HCT116 (cell line): ENCODE results near the gene FGF21. TPM values are rescaled to one million over a fixed set of nuclear protein-coding genes. Genes with fewer than 3 reads are reported as not detected.

ENCODE experiments used
- ATAC-seq: fragments of 200-7000 bp; cut with Tn5 transposase; 2 replicates; pipeline ENCODE4 v1.9.1; 2020; ENCODE audit warnings: mild to moderate bottlenecking, moderate library complexity
- BruUV-seq: library from RNA; stranded (reverse); fragments of 400-500 nt; replicated peaks from 2 replicates; lab custom pipeline; 2021; lab: Mats Ljungman, UMichigan
- CTCF ChIA-PET: fragments of 300-600 bp; sonication (Branson Sonifier 250); formaldehyde crosslinking; loops from one replicate; lab custom pipeline; 2021; ENCODE audit warnings: antibody characterized with exemption; lab: Charles Lee
- POLR2A ChIA-PET: fragments of 300-600, 350-600 bp; sonication (Branson Sonifier 250); formaldehyde crosslinking; loops from one replicate; lab custom pipeline; 2021; ENCODE audit warnings: antibody characterized with exemption; lab: Charles Lee
- RAD21 ChIA-PET, 2 experiments: fragments of 300-600 bp; sonication (Branson Sonifier 250); formaldehyde crosslinking; loops; one replicate each; lab custom pipeline; 2023; ENCODE audit warnings: low total read pairs in 2 of 2; ENCODE audit not compliant: uncharacterized antibody in 2 of 2, unreplicated experiment in 2 of 2, low non-redundant PET in 1 of 2; lab: Charles Lee
- DNase-seq: peaks from one replicate; pipeline ENCODE4 v3.0.0-alpha.2; 2010; ENCODE audit warnings: low read depth, low spot score
- H2AFZ ChIP-seq: fragments of 200-600 bp; shearing (Covaris generic), sonication (generic); 2 replicates; pipeline ENCODE4 v1.6.1; 2017; ENCODE audit warnings: low read depth, mixed run types, mixed read lengths, antibody characterized with exemption, low read length; ENCODE audit not compliant: poor library complexity, severe bottlenecking
- H3K27ac ChIP-seq: 2 replicates; pipeline ENCODE4 v1.5.1; 2012; ENCODE audit warnings: low read depth, low read length
- H3K27me3 ChIP-seq: fragments of 200-600 bp; sonication (generic); 2 replicates; pipeline ENCODE4 v1.6.1; 2016; ENCODE audit warnings: mixed run types, low read length, mixed read lengths; ENCODE audit not compliant: insufficient read depth
- H3K36me3 ChIP-seq, 2 experiments: fragments of 200-500 bp in 1 of 2; fragments of 200-600 bp in 1 of 2; sonication (Bioruptor generic) in 1 of 2; sonication (generic) in 1 of 2; 2 replicates each; pipeline versions ENCODE4 v1.5.1 to v1.6.1; 2014 to 2016; ENCODE audit warnings: low read length in 2 of 2, inconsistent platforms in 1 of 2, mixed read lengths in 1 of 2, mixed run types in 1 of 2; ENCODE audit not compliant: insufficient read depth in 2 of 2, control insufficient read depth in 1 of 2
- H3K4me1 ChIP-seq, 2 experiments: fragments of 200-600 bp in 1 of 2; sonication (generic) in 1 of 2; 2 replicates each; pipeline versions ENCODE4 v1.5.1 to v1.6.1; 2012 to 2017; ENCODE audit warnings: low read length in 2 of 2, inconsistent platforms in 1 of 2, mild to moderate bottlenecking in 1 of 2, mixed read lengths in 1 of 2, mixed run types in 1 of 2, moderate library complexity in 1 of 2; ENCODE audit not compliant: insufficient read depth in 2 of 2, control insufficient read depth in 1 of 2
- H3K4me2 ChIP-seq: fragments of 200-600 bp; sonication (generic); 2 replicates; pipeline ENCODE4 v1.6.1; 2017; ENCODE audit warnings: mixed run types, low read length, mixed read lengths
- H3K4me3 ChIP-seq, 2 experiments: fragments of 200-600 bp in 1 of 2; sonication (generic) in 1 of 2; replicated peaks in 1 of 2; 2 replicates each; pipeline ENCODE4 v1.5.1; 2011 to 2016; ENCODE audit warnings: low read length in 2 of 2, control low read depth in 1 of 2, low read depth in 1 of 2, mild to moderate bottlenecking in 1 of 2, mixed read lengths in 1 of 2, mixed run types in 1 of 2
- H3K79me2 ChIP-seq: fragments of 200-600 bp; sonication (generic); 2 replicates; pipeline ENCODE4 v1.6.1; 2017; ENCODE audit warnings: mild to moderate bottlenecking, mixed run types, low read length, moderate library complexity, mixed read lengths; ENCODE audit not compliant: insufficient read depth
- H3K9ac ChIP-seq: fragments of 200-600 bp; sonication (generic); 2 replicates; pipeline ENCODE4 v1.6.1; 2016; ENCODE audit warnings: low read length, mixed read lengths
- H3K9me2 ChIP-seq: fragments of 200-600 bp; sonication (generic), shearing (Covaris generic); 2 replicates; pipeline ENCODE4 v1.6.1; 2017; ENCODE audit warnings: mixed run types, mild to moderate bottlenecking, moderate library complexity; ENCODE audit not compliant: insufficient read depth
- H3K9me3 ChIP-seq, 2 experiments: fragments of 200-500 bp in 1 of 2; fragments of 200-600 bp in 1 of 2; sonication (Bioruptor generic) in 1 of 2; sonication (generic) in 1 of 2; 2 replicates each; pipeline ENCODE4 v1.6.1; 2014 to 2017; ENCODE audit warnings: low read length in 2 of 2, mixed read lengths in 2 of 2, inconsistent platforms in 1 of 2, low read depth in 1 of 2, mild to moderate bottlenecking in 1 of 2, mixed run types in 1 of 2, moderate library complexity in 1 of 2; ENCODE audit not compliant: control insufficient read depth in 1 of 2, insufficient read depth in 1 of 2
- H4K20me1 ChIP-seq: fragments of 200-600 bp; sonication (generic), shearing (Covaris generic); 2 replicates; pipeline ENCODE4 v1.6.1; 2017; ENCODE audit warnings: mixed run types, mild to moderate bottlenecking, moderate library complexity; ENCODE audit not compliant: insufficient read depth
- CBX3 ChIP-seq: IDR thresholded peaks from 2 replicates; pipeline ENCODE4 v1.6.1; 2012; ENCODE audit warnings: low read depth
- CEBPB ChIP-seq: IDR thresholded peaks from 2 replicates; pipeline ENCODE4 v1.6.1; 2012; ENCODE audit warnings: low read depth
- ELF1 ChIP-seq: IDR thresholded peaks from 2 replicates; pipeline ENCODE4 v1.6.1; 2012; ENCODE audit warnings: low read depth, borderline replicate concordance
- EZH2 ChIP-seq: fragments of 200-600 bp; sonication (generic); IDR thresholded peaks from 2 replicates; pipeline ENCODE4 v1.6.1; 2017; ENCODE audit warnings: antibody characterized with exemption, mixed run types
- EZH2phosphoT487 ChIP-seq: fragments of 200-600 bp; IDR thresholded peaks from 2 replicates; pipeline ENCODE4 v1.6.1; 2018; ENCODE audit warnings: antibody characterized with exemption, borderline replicate concordance
- FOSL1 ChIP-seq: IDR thresholded peaks from 2 replicates; pipeline ENCODE4 v1.6.1; 2012; ENCODE audit warnings: low read depth
- JUND ChIP-seq: IDR thresholded peaks from 2 replicates; pipeline ENCODE4 v1.6.1; 2012
- MAX ChIP-seq: IDR thresholded peaks from 2 replicates; pipeline ENCODE4 v1.6.1; 2012
- RAD21 ChIP-seq: IDR thresholded peaks from 2 replicates; pipeline ENCODE4 v1.6.1; 2012; ENCODE audit warnings: low read depth, mild to moderate bottlenecking
- REST ChIP-seq: IDR thresholded peaks from 2 replicates; pipeline ENCODE4 v1.6.1; 2012; ENCODE audit warnings: low read depth
- SIN3A ChIP-seq: IDR thresholded peaks from 2 replicates; pipeline ENCODE4 v1.6.1; 2012; ENCODE audit warnings: low read depth
- SP1 ChIP-seq: IDR thresholded peaks from 2 replicates; pipeline ENCODE4 v1.6.1; 2012; ENCODE audit warnings: low read depth
- SRF ChIP-seq: IDR thresholded peaks from 2 replicates; pipeline ENCODE4 v1.6.1; 2012; ENCODE audit warnings: low read depth
- YY1 ChIP-seq: IDR thresholded peaks from 2 replicates; pipeline ENCODE4 v1.6.1; 2011; ENCODE audit warnings: low read length, low read depth, moderate library complexity, mild to moderate bottlenecking; ENCODE audit not compliant: insufficient replicate concordance; ENCODE audit errors: extremely low read depth
- ZBTB33 ChIP-seq: IDR thresholded peaks from 2 replicates; pipeline ENCODE4 v1.6.1; 2011; ENCODE audit warnings: mild to moderate bottlenecking, low read length, moderate library complexity; ENCODE audit not compliant: insufficient replicate concordance; ENCODE audit errors: extremely low read depth
- ZFX ChIP-seq: fragments of 450-650 bp; IDR thresholded peaks from 2 replicates; pipeline ENCODE4 v1.6.1; 2017
- ZNF274 ChIP-seq: fragments of 200-500 bp; sonication (Bioruptor generic); IDR thresholded peaks from 2 replicates; pipeline ENCODE4 v1.6.1; 2014; ENCODE audit warnings: mild to moderate bottlenecking, low read depth, low read length, inconsistent platforms
- intact Hi-C: fragments of 100-400 bp; cut with micrococcal nuclease; formaldehyde crosslinking; loops from 2 replicates; pipeline ENCODE4 v1.10.0; 2022
- total RNA-seq: library from RNA; stranded (reverse); gene quantifications from one replicate; pipeline ENCODE4 v1.2.1, GENCODE V29; 2021; ENCODE audit not compliant: unreplicated experiment

Gene FGF21
- total RNA-seq, 1 experiment from 2014 or later = 0.81 TPM

GRCh38 chr19:48804496-48804895 is 49.2 kb downstream of the FGF21 start:
- H3K79me2 ChIP-seq = peaks cover 15% of the 10 kb centered on the region; the same call in 1 of the 2 replicates
- H3K27ac ChIP-seq = no peak overlapping the region
- no peaks in the 10 kb centered on the region for H3K9me3 ChIP-seq
- no peak for TF ChIP-seq ZFX
- TF ChIP-seq SP1 = no peak
- TF ChIP-seq CBX3 = no peak
- TF ChIP-seq JUND = no peak
- no peak for TF ChIP-seq SRF
- no peak for TF ChIP-seq RAD21
- TF ChIP-seq ZBTB33 = no peak
- no peak for TF ChIP-seq YY1
- TF ChIP-seq, all 23 proteins: peak for 0
- no peak overlapping the region for H3K4me2 ChIP-seq
- no TSS peak for BruUV-seq
- H3K36me3 ChIP-seq = peaks cover 0 to 4% of the 10 kb centered on the region in 2 experiments; a peak in 2 of 4 replicates
- ChIA-PET POLR2A (no interaction called here), RAD21 (no interaction called here), CTCF (no interaction called here)
- ATAC-seq (no peak), DNase-seq (no peak)
- H3K4me1 ChIP-seq = peaks cover 0 to 6% of the 10 kb centered on the region in 2 experiments; a peak in 1 of 4 replicates
- no peaks in the 10 kb centered on the region for H3K9me2 ChIP-seq
- H2AFZ ChIP-seq = no peak overlapping the region
- no peaks in the 10 kb centered on the region for H3K27me3 ChIP-seq
- no peaks in the 10 kb centered on the region for H4K20me1 ChIP-seq
- intact Hi-C loops = no loop called here
- H3K4me3 ChIP-seq = no peak overlapping the region
- no peak overlapping the region for H3K9ac ChIP-seq

GRCh38 chr19:48805452-48805851 is 50.1 kb downstream of the FGF21 start:
- H3K9me2 ChIP-seq = no peaks in the 10 kb centered on the region
- H3K4me1 ChIP-seq = peaks cover 4 to 14% of the 10 kb centered on the region in 2 experiments; a peak in 2 of 4 replicates
- no peak for ATAC-seq
- POLR2A ChIA-PET = no interaction called here
- BruUV-seq = no TSS peak
- no peak overlapping the region for H3K4me2 ChIP-seq
- RAD21 ChIA-PET = no interaction called here
- no peaks in the 10 kb centered on the region for H3K9me3 ChIP-seq
- H3K36me3 ChIP-seq = peaks cover 0 to 4% of the 10 kb centered on the region in 2 experiments; a peak in 2 of 4 replicates
- no peak overlapping the region for H3K9ac ChIP-seq
- intact Hi-C loops = no loop called here
- DNase-seq = no peak
- no peak overlapping the region for H2AFZ ChIP-seq
- peaks cover 24% of the 10 kb centered on the region; the same call in 1 of the 2 replicates for H3K79me2 ChIP-seq
- CTCF ChIA-PET = no interaction called here
- H3K27ac ChIP-seq = no peak overlapping the region
- H3K27me3 ChIP-seq = no peaks in the 10 kb centered on the region
- no peaks in the 10 kb centered on the region for H4K20me1 ChIP-seq
- no peak overlapping the region for H3K4me3 ChIP-seq
- TF ChIP-seq FOSL1 (no peak), ZNF274 (no peak), CEBPB (no peak), REST (no peak), RAD21 (no peak), JUND (no peak), ELF1 (no peak), SIN3A (no peak), EZH2phosphoT487 (no peak), MAX (no peak), EZH2 (no peak), CBX3 (no peak)
